Activated CD4-positive, alpha-beta T cell treated with anti-CD3 and anti-CD28 coated beads, Interleukin-2, amount 50 U/mL, for 48 hours (primary cell): Measurements from ENCODE around the gene KCNQ4.

Experiments
- DNase-seq, 2 experiments: peaks; one replicate each; pipeline ENCODE4 v3.0.0-alpha.2; 2020

KCNQ4 gene

DNA sequence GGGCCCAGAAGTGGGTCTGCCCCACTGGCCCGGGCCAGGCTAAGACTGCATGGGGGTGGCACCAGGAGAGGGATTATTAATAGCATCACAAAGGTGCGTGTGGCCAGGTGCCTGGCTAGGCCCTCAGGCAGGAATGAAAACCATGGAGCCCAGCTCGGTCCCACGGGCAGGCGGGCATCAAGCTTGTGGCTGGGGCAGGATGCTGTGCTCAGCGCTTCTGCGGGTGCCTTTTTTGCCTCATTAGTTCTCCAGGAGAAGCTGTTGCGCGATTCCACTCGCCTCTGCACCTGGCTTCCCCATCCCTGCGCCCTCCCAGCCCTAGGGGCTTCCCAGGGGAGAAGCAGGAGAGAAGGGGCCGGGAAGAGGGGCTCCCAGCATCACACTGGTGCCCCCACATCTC lies 39.3 kb downstream of the KCNQ4 start:
- DNase-seq = no peak

DNA sequence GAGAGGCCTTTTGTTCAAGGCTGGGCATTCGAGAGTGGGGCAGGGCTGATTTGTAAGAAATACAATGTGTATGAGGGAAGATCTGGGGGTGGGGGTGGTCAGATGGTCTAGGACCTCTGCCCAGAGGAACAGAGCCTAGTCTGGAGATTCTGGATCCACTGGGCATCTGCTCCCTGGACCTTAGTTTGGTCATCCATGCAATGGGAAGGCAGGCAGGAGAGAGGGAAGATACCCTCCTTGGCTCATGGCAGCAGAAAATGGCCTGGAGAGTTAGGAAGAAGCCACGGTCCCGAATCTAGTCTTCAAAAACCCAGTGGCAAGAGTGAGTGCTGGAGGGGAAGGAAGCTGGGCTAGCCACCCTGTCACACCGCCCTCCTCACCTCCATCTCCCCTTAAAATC lies 39.8 kb downstream of the KCNQ4 start:
- DNase-seq = no peak

DNA sequence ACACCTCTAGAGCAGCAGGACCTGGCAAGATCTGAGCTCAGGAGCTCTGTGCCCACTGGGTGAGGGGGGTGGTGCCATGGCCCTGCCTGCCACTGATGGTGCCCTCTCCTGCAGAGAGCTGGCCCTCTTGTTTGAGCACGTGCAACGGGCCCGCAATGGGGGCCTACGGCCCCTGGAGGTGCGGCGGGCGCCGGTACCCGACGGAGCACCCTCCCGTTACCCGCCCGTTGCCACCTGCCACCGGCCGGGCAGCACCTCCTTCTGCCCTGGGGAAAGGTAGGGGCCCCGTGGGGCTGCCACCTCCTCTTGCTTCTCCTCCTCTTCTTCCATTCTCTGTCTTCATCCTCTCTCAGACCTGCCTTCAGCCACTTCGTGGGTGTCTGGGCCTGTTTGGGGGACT lies 40.4 kb downstream of the KCNQ4 start:
- no peak for DNase-seq

DNA sequence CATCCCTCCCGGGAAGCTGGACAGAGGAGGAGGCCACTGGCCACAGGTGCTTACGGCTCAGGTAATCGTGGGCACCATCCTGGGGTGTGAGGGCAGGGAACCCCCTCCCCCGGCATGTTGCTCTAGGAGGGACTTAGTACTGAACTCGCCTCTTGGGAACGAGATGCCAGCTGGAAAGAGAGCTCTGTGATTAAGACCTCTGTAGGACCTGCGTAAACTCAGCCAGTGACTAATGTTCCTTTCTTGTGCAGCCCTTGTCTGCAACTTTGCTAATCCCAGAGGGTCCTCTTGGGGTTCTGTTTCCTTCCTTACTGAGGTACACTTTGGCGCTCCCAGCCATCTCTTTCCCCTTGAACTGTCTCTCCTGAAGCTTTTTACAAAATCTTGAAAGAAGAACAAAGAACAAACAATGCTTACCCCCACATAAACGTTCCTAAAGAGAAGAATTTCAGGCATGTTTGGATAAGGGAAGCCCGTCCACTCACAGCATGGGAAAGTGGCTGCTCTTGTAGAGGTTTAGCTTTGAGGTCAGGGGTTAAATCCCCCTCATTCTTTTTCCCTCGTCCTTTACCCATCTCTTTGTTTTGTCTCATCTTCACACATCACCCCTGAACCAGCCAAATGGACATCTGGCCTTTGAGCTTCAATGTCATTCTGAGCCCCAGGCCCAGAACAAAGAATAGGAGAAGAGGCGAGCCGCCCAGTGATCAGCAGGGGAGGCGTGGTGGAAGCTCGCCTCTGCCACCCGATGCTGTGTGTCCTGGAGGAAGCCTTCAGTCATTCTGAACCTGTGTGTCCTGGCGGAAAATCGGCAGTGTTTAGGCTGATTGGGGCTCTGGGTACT lies 41.2 kb downstream of the KCNQ4 start:
- no peak for DNase-seq

DNA sequence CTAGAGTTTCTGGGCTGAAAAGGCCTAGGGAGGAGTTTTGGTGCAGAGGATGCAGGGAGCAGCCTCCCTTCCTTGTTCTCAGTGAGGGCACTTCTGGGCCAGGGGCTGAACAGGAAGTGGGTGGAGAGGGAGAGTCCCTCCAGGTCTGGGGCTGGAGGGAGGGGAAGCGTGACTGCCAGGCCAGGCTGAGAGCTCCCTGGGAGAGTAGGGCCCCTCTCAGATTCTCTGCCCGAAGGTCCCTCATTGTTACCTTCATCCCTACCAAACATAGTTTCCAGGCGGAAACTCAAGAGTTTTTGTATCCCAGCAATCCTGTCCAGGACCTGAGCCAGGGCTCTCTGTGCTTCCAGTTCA lies 41.8 kb downstream of the KCNQ4 start:
- DNase-seq = no peak

DNA sequence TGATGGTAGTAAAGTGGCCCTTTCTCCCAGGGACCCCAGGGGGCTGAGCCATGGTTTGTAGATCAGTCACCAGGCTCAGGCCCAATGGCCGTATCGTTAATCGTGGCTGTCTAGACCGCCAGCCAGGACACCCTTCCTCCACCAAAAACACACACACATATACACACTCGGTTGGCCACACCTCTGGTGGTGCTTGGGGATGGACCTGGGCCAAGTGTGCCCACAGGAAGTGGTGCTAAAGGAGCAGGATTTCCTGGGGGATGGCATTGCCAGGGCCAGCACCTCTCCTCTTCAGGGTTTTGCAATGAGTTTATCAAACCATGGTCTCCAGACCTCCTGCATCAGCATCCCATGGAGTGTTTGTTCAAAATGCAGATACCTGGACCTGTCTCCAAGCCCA lies 42.4 kb downstream of the KCNQ4 start:
- DNase-seq = no peak

DNA sequence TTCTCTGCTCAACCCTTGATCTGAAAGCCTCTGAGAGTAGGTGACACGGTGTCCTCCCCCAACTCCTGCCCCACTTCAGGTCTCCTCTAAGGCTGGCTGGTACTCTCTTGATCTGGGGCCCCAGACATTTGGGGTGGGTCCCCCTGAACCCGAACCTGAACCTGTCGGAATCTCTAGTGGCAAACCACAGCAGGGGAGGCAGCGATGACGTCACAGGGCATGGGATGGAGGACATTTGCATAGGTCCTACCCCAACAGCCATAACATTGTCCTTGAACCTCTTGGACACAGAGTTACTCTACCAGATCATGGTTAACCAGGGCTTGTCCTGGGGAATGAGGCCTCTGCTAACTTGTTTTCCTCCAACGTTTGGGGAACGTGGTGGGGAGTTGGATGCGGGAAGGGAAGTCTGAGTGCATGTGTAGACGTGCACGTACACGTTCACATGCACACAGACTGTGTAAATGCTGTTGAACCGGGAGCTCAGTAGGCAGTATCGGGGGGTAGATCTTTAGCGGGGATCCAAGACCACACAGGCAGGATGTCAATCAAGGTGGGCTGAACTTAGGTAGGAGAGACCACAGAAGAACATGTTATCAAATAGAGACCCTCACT lies 46.2 kb downstream of the KCNQ4 start:
- no peak for DNase-seq

DNA sequence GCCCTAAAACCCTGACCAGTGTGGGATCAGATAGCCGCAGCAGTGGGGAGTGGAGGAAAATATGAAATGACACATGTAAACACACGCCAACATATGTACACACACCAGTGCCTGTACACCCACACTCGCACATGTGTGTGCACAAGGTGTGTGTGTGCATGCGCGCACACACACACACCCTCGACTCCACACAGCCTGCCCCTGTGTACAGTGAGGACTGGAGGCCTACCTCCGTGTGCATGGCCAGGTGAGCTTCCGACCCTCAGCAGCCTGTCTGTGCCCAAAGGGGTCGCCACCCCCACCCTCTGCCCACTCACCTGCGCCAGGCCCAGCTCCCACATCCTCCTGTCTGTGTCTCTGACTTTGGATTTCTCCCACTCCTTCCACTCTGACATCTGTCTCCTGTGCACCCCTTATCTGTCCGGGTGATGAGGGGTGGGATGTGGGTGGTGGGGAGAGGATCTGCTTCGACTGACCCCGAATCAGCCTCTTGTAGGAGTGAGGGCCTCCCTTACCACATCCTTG lies 46.9 kb downstream of the KCNQ4 start:
- no peak for DNase-seq

DNA sequence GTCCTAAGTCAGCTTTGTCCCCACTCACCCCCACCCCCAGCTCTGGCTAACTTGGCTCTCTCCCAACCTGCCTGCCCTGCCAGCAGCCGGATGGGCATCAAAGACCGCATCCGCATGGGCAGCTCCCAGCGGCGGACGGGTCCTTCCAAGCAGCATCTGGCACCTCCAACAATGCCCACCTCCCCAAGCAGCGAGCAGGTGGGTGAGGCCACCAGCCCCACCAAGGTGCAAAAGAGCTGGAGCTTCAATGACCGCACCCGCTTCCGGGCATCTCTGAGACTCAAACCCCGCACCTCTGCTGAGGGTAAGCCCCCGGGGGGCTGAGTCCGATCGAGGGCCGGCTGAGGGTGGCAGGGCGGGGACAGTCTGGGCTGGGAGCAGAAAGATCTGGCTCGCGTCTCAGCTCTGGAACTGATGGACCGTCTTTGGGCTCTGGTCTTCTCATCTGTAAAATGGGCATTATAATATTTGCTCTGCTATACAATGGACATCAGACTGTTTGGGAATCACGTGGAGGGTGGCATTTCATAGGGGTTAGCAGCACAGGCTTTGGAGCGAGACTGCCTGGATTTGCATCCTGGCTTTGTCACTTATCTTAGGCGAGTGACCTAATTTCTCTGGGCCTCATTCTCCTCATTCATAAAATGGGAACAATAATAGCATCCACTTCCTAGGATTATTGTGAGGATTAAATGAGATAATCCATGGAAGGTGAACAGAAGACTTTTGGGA lies 47.6 kb downstream of the KCNQ4 start:
- no peak for DNase-seq

DNA sequence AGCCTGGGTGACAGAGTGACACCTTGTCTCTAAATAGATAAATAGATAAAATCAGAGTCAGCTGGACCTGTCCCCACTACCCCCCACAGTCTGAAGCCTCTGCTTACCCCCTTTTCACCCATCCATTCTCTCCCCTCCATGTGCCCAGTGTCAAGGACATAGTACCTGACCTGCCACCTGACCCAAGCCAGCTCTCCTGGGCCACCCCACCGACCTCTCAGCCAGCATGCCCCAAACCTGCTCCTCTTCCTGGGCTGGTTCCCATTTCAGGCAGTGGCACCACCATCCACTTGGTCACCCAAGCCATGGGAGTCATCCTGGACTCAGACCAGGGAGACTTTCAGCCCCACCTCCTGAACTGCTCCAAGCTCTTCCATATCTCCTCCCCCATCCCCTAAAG lies 50.4 kb downstream of the KCNQ4 start:
- DNase-seq = no peak

DNA sequence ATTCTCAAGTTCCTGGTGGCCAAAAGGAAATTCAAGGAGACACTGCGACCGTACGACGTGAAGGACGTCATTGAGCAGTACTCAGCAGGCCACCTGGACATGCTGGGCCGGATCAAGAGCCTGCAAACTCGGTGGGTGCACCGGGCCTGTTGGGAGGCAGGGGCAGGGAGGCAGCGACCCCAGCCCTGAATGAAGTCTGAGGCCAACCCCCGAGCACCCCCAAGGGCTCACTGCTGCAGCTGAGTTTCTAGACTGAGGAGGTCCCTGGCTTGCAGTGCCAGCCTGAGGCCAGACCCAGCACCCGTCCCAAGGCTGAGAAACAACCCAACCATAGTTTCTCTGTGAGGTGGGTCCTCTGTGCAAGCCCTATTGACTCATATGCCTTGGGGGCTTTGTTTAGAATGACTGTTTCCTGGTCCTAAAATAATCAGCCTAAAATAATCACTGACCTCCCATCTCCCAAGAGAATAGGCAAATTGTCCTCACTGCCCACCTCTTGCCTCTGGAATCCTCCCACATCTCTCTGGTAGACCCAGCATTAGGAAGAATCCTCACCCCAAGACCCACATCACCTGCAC lies 51.5 kb downstream of the KCNQ4 start:
- no peak for DNase-seq

DNA sequence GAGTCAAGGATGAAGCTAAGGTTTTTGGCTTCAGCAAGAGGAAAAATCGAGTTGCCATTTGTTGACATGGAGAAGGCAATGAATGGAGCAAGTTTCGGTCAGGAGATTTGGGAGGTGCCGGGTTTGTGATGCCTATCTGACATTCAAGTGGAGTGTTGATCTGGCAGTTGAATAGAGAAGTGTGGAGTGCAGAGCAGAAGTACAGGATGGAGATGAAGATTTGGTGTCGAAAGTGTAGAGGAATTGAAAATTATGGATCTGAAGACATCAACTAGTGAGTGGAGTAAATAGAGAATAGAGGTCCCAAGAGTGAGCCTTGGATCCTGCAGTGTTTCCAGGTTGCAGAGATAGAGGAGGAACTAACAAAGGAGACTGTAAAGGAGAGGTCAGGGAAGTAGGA lies 52.7 kb downstream of the KCNQ4 start:
- DNase-seq = no peak

DNA sequence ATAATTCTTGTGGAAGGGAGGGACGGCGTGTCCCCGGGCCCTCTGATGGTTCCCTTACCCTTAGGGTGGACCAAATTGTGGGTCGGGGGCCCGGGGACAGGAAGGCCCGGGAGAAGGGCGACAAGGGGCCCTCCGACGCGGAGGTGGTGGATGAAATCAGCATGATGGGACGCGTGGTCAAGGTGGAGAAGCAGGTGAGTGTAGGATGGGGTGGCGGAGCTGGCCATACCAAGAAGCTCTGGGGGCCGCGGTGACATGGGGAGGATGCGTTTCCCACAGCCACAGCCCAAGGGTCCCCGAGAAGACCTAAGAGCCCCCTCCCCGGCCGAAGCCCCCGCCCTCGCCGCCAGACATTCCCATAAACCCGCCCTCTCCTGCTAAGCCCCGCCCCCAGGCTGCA lies 54.0 kb downstream of the KCNQ4 start:
- DNase-seq = no peak

DNA sequence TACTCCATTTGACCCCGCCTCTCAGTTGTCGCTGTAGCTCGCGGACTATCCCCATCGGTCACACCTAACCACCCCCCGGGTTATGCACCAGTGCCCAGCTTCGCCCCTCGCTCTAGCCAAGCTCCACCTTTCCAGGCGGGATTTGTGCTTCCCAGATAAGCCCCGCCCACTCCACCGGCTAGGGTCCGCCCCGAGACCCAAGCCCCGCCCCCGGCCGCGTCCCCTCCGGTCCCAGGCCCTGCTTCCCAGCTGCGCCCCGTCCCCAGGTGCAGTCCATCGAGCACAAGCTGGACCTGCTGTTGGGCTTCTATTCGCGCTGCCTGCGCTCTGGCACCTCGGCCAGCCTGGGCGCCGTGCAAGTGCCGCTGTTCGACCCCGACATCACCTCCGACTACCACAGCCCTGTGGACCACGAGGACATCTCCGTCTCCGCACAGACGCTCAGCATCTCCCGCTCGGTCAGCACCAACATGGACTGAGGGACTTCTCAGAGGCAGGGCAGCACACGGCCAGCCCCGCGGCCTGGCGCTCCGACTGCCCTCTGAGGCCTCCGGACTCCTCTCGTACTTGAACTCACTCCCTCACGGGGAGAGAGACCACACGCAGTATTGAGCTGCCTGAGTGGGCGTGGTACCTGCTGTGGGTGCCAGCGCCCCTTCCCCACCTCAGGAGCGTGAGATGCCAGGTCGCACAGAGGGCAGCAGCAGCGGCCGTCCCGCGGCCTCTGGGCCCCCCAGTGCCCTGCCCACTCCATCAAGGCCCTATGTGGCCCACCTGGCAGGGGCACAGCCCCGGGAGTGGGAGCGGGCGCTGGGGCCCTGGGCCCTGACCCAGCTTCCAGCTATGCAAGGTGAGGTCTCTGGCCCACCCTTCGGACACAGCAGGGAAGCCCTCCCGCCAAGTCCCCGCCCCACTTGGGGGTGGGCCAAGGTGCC lies 54.7 kb downstream of the KCNQ4 start:
- no peak for DNase-seq

DNA sequence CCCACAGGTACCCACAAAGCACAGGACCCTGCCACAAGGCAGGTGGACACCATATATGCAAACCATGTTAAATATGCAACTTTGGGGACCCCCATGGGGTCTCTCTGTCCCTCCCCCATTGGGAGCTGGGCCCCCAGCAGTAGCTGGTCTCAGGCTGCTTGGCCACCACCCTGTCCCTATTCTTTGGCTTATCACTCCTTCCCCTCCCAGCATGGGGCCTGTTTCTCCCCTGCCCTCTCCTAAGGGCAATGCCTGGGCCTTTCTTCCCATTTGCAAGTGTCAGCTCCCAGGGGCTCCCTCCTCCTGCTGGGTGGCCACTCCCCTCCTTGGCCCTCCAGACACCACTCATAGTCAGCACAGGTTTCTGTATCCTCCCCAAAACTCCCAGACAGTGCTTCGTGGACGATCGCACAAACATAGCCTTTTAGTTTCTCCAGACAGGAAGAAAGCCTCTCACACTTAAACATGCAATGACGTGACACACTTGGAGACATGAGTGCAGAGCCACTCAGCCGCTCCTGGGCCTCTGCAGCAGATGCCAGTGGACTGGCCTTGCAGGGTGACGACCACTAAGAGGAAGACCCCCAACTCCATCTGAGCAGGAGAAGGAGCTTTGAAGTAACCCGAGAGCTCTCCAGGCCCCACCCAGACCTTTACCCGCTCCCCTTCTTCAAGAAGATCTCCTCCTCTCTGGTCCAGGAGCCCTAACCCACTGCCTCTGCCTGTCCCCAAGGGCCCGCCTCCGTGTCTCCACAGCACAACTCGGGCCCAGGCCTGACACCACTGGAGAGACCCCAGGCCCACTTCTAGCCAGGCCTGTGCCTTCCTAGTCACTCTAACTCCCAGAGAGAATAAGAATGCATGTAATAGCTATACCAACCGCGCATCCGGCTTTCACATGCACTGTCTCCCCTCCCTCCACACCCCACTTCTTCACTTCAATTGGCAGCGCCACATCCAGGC lies 55.7 kb downstream of the KCNQ4 start:
- no peak for DNase-seq

DNA sequence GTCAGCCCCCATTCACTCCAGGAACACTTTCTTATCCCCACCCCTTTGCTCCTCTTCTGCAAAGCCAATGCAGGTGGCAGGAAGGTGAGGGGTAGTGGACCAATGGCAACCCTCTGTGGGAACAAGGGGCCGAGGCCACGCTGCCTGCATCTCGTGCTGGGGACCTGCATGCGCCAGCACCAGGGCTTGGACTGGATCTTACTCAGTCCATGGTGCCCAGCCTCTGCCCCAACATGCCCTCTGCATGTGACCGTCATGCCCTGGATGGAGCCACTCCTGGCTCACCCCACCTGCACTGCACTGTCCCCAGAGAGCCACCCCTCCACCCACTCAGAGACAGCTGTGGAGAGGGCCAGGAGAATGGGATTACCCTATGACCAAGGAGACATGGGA lies 56.4 kb downstream of the KCNQ4 start:
- DNase-seq = no peak

DNA sequence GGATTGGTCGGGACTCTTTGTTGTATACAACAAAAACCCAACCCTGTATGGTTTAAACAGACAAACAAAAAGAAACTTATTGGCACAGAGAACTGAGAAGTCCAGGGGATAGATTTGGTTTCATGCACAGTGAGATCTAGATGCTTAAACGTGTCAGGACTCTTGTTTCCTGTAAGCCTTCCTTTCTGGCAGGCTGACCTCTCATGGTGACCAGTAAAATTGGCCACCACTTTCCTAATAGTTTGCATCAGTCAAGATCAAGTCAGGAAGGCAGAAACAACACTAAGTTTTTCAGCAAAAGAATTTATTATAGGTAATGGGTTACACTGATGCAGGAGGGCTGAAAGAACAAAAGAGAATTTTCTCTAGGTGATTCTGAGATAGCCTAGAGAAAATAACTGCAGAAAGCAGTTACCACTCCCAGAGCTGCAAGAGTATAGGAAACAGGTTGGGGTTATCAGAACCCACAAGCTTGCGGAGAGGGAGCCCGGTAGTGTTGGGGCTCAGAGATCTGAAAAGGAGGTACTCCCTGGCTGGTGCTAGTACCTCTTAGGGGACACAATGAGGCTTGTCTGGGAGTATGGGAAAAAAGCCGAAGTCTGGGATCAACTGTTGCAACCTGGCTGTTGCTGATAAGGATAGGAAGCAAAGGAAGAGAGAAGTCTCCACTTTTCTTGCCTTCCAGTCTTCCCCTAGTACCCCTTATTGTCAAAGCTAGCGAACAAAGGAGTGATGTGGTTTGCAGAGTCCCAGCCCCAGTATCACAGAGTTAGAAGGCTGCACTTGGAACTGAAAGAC lies 57.1 kb downstream of the KCNQ4 start:
- no peak for DNase-seq

DNA sequence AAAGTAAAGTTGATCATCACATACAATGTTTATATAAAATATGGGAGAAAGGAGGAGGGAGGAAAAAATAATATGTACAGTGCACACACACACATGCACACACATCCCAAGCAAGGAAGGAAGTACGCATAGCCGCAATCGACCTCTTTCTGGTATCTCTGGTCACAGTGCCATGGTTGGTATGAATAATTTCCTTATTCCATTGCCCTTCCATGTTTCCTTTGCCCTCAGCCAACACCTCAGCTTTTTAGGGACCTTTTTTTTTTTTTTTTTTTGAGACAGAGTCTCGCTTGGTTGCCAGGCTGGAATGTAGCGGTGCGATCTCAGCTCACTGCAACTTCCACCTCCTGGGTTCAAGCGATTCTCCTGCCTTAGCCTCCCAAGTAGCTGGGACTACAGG lies 58.0 kb downstream of the KCNQ4 start:
- no peak for DNase-seq

DNA sequence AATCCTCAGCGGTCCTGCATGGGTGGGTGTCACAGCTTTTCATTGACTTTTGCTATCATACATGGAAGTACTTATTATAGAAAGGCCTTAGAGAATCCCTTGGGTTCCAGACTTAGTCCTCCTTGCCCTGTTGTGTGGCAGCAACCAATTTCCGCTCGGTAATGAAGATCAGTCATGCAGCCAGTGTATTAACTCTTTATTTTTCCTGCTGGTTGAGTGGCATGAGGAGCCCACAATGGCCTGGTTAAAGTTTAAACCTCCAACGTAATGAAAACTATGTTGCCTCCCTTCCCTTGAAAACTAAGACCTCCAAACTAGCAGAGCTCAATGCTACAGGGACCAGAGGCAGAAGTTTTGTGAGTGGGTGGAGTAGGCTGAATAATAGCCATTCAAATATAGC lies 58.6 kb downstream of the KCNQ4 start:
- DNase-seq = no peak

DNA sequence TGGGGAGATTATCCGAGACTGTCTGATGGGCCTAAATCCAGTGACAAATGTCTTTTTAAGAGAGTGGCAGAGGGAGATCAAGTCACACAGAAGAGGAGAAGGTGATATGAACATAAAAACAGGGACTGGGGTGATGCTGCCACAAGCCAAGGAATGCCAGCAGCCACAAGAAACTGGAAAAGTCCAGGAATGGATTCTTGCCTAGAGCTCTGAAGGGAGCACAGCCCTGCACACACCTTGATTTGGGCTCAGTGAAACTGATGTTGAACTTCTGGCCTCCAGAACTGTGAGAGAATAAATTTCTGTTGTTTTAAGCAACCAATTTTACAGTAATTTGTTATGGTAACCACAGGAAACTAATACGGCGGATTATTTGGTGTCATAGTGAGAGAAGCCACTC lies 59.1 kb downstream of the KCNQ4 start:
- no peak for DNase-seq
